Natural killer cell (primary cell): ENCODE data around the gene LPAR3. TPM values are rescaled to one million over a fixed set of nuclear protein-coding genes. Genes with fewer than 3 reads are reported as not detected.

Source experiments
- ATAC-seq, 3 donors: fragments of 150-1000 bp in 2 of 3; fragments of 200-7000 bp in 1 of 3; cut with Tn5 transposase; 1 replicate in 1 of 3; 2 replicates in 2 of 3; pipeline ENCODE4 v1.10.0; 2021; ENCODE audit warnings: mild to moderate bottlenecking in 2 of 3, moderate library complexity in 2 of 3
- DNase-seq, 2 donors: peaks; one replicate each; pipeline versions ENCODE4 v3.0.0 to v3.0.0-alpha.2; 2013 to 2021; ENCODE audit warnings: mixed read lengths in 1 of 2
- H3K27ac ChIP-seq: one replicate; pipeline ENCODE4 v1.5.1; 2013; ENCODE audit warnings: mild to moderate bottlenecking, low read length
- H3K27me3 ChIP-seq: one replicate; pipeline ENCODE4 v1.6.1; 2013; ENCODE audit warnings: low read length; ENCODE audit not compliant: control insufficient read depth, insufficient read depth
- H3K36me3 ChIP-seq: one replicate; pipeline ENCODE4 v1.6.1; 2013; ENCODE audit warnings: low read length; ENCODE audit not compliant: control insufficient read depth, insufficient read depth
- H3K4me1 ChIP-seq: one replicate; pipeline ENCODE4 v1.6.1; 2013; ENCODE audit warnings: low read length; ENCODE audit not compliant: control insufficient read depth, insufficient read depth
- H3K4me3 ChIP-seq: one replicate; pipeline ENCODE4 v1.5.1; 2013; ENCODE audit warnings: low read length
- H3K9me3 ChIP-seq: one replicate; pipeline ENCODE4 v1.6.1; 2013; ENCODE audit warnings: low read length; ENCODE audit not compliant: control insufficient read depth, insufficient read depth
- H3K27ac Mint-ChIP-seq, 2 donors: one replicate each; pipeline ENCODE4 v1.8.0; 2022; ENCODE audit warnings: mild to moderate bottlenecking in 2 of 2, mixed read lengths in 2 of 2, moderate library complexity in 1 of 2
- H3K27me3 Mint-ChIP-seq, 2 donors: one replicate each; pipeline ENCODE4 v1.8.0; 2022; ENCODE audit warnings: low read depth in 2 of 2, mixed read lengths in 2 of 2
- H3K36me3 Mint-ChIP-seq: one replicate; pipeline ENCODE4 v1.8.0; 2022; ENCODE audit warnings: mixed read lengths
- H3K4me1 Mint-ChIP-seq, 2 donors: one replicate each; pipeline ENCODE4 v1.8.0; 2022; ENCODE audit warnings: mixed read lengths in 2 of 2
- H3K4me3 Mint-ChIP-seq: one replicate; pipeline ENCODE4 v1.8.0; 2022; ENCODE audit warnings: mild to moderate bottlenecking, moderate library complexity, mixed read lengths
- H3K9me3 Mint-ChIP-seq, 2 donors: one replicate each; pipeline ENCODE4 v1.8.0; 2022; ENCODE audit warnings: mixed read lengths in 2 of 2
- CTCF ChIP-seq: fragments of 200-600 bp; IDR thresholded peaks from one replicate; pipeline ENCODE4 v1.8.0; 2022; ENCODE audit warnings: antibody characterized with exemption
- WGBS: methylation state at CpG from one replicate; pipeline ENCODE4 v1.1.7; 2013; ENCODE audit warnings: missing lambda C conversion rate; ENCODE audit not compliant: insufficient coverage; 5-methylcytosine and 5-hydroxymethylcytosine counted together
- intact Hi-C: fragments of 100-400 bp; cut with micrococcal nuclease; formaldehyde crosslinking; loops from one replicate; pipeline ENCODE4 v1.14.2; 2022
- total RNA-seq, 4 donors: library from RNA; stranded (reverse); fragments of 120-200 nt in 1 of 4; gene quantifications; one replicate each; pipeline versions ENCODE4 v1.2.3 to v1.2.4, GENCODE V29; 2013 to 2022

Gene LPAR3
- total RNA-seq, 3 donors from 2014 or later (not counting 1 experiment from before 2014, with no cell fraction given) = 0.48 to 0.64 TPM; not detected in 1

- Mint-ChIP-seq H3K4me1 (no peaks in the 10 kb centered on the region), H3K27me3 (peaks cover 11 to 15% of the 10 kb centered on the region in 2 donors), H3K9me3 (no peaks in the 10 kb centered on the region), H3K36me3 (no peaks in the 10 kb centered on the region), H3K27ac (no peak overlapping the region), H3K4me3 (no peak overlapping the region)
- intact Hi-C loops = loop anchor here (5.0 kb wide), 1 partner anchor 866 kb away; no protein-coding TSS in a partner anchor
- Histone ChIP-seq H3K9me3 (no peaks in the 10 kb centered on the region), H3K4me1 (no peaks in the 10 kb centered on the region), H3K36me3 (no peaks in the 10 kb centered on the region), H3K4me3 (no peak overlapping the region), H3K27me3 (no peaks in the 10 kb centered on the region), H3K27ac (no peak overlapping the region)
- TF ChIP-seq CTCF = no peak
- WGBS = 95% methylated on average over 6 of the region's 6 CpGs
- ATAC-seq (no peak), DNase-seq (no peak)
These were observed 119.8 kb downstream of the LPAR3 start for GRCh38 chr1:84773195-84773594.

GRCh38 chr1:84772428-84772943 lies 120.5 kb downstream of the LPAR3 start:
- Histone ChIP-seq H3K27ac (no peak overlapping the region), H3K27me3 (no peaks in the 10 kb centered on the region), H3K4me1 (no peaks in the 10 kb centered on the region), H3K4me3 (no peak overlapping the region), H3K36me3 (no peaks in the 10 kb centered on the region), H3K9me3 (no peaks in the 10 kb centered on the region)
- Mint-ChIP-seq H3K27me3 (peaks cover 11 to 15% of the 10 kb centered on the region in 2 donors), H3K36me3 (no peaks in the 10 kb centered on the region), H3K4me3 (no peak overlapping the region), H3K9me3 (no peaks in the 10 kb centered on the region), H3K27ac (no peak overlapping the region), H3K4me1 (no peaks in the 10 kb centered on the region)
- ATAC-seq (peak; percentile 65 to 83 (median 82)), DNase-seq (peak; percentile 68 to 84)
- peak; percentile 98 for TF ChIP-seq CTCF
- intact Hi-C loops = loop anchor here (1.0 to 5.0 kb wide), 3 partner anchors 330 to 865 kb away; no protein-coding TSS in a partner anchor
- 30% methylated on average over 6 of the region's 6 CpGs for WGBS

GRCh38 chr1:84771895-84772294 lies 121.1 kb downstream of the LPAR3 start:
- Histone ChIP-seq H3K36me3 (no peaks in the 10 kb centered on the region), H3K4me3 (no peak overlapping the region), H3K4me1 (no peaks in the 10 kb centered on the region), H3K27ac (no peak overlapping the region), H3K27me3 (no peaks in the 10 kb centered on the region), H3K9me3 (no peaks in the 10 kb centered on the region)
- no peaks in the 10 kb centered on the region for H3K4me1 Mint-ChIP-seq
- DNase-seq (no peak), ATAC-seq (no peak)
- no peak overlapping the region for H3K4me3 Mint-ChIP-seq
- H3K9me3 Mint-ChIP-seq = no peaks in the 10 kb centered on the region
- intact Hi-C loops = loop anchor here (1.0 to 5.0 kb wide), 3 partner anchors 330 to 865 kb away; no protein-coding TSS in a partner anchor
- H3K36me3 Mint-ChIP-seq = no peaks in the 10 kb centered on the region
- H3K27ac Mint-ChIP-seq = no peak overlapping the region
- peaks cover 11 to 15% of the 10 kb centered on the region in 2 donors for H3K27me3 Mint-ChIP-seq
- WGBS = 92% methylated on average over 2 of the region's 2 CpGs
- TF ChIP-seq CTCF = no peak

- H3K36me3 ChIP-seq = no peaks in the 10 kb centered on the region
- H3K4me3 ChIP-seq = no peak overlapping the region
- no peak for TF ChIP-seq CTCF
- Mint-ChIP-seq H3K4me1 (no peaks in the 10 kb centered on the region), H3K27ac (no peak overlapping the region), H3K36me3 (no peaks in the 10 kb centered on the region), H3K9me3 (no peaks in the 10 kb centered on the region), H3K27me3 (peaks cover 20 to 26% of the 10 kb centered on the region in 2 donors), H3K4me3 (no peak overlapping the region)
- no peaks in the 10 kb centered on the region for H3K9me3 ChIP-seq
- H3K27ac ChIP-seq = no peak overlapping the region
- H3K4me1 ChIP-seq = no peaks in the 10 kb centered on the region
- no peak for DNase-seq
- ATAC-seq = no peak
- 95% methylated on average over 2 of the region's 2 CpGs for WGBS
- H3K27me3 ChIP-seq = no peaks in the 10 kb centered on the region
- intact Hi-C loops = loop anchor here (5.0 kb wide), 1 partner anchor 863 kb away; no protein-coding TSS in a partner anchor
These were observed 122.5 kb downstream of the LPAR3 start for GRCh38 chr1:84770481-84770880.
